ENCODE data around the gene UAP1L1. TPM values are rescaled to one million over a fixed set of nuclear protein-coding genes. Genes with fewer than 3 reads are reported as not detected.

Gene UAP1L1
- 5.1 and 5.5 TPM in 2 replicates for polyA plus RNA-seq (2013)

- no peak within 1 kb of the TSS for H3K14ac ChIP-seq (ENCODE audit: low read length)
- DNase-seq = peak; percentile 51 to 66
- H3K79me1 ChIP-seq (ENCODE audit: low read length) = peaks cover 3% of the 10 kb centered on the region
- H3K23ac ChIP-seq (ENCODE audit: low read length) = no peak within 1 kb of the TSS
- peaks cover 22% of the 10 kb centered on the region for H3K27me3 ChIP-seq (ENCODE audit: insufficient read depth, low read length)
- no peak within 1 kb of the TSS for H3K4ac ChIP-seq (ENCODE audit: low read depth, low read length)
- peak within 1 kb of the TSS; percentile 90 for H3K4me2 ChIP-seq (ENCODE audit: low read length)
- H2AK5ac ChIP-seq (ENCODE audit: low read length) = no peak within 1 kb of the TSS
- no CpG with 5 or more reads among the region's 87 CpGs for WGBS (ENCODE audit: extremely low coverage, insufficient coverage, insufficient read length)
- peaks cover 6% of the 10 kb centered on the region for H3K9me3 ChIP-seq (ENCODE audit: insufficient read depth, low read depth, low read length)
- H3K4me1 ChIP-seq (ENCODE audit: control insufficient read depth in 1 of 2, insufficient read depth in 2 of 2, low read length in 2 of 2) = peaks cover 10 to 14% of the 10 kb centered on the region in 2 experiments
- H4K8ac ChIP-seq (ENCODE audit: low read depth, low read length) = peak within 1 kb of the TSS; percentile 23
- no peaks in the 10 kb centered on the region for H3K79me2 ChIP-seq (ENCODE audit: control insufficient read depth, insufficient read depth, low read length, poor library complexity)
- H3K36me3 ChIP-seq (ENCODE audit: control insufficient read depth in 1 of 2, insufficient read depth in 2 of 2, low read length in 2 of 2) = peaks cover 0 to 2% of the 10 kb centered on the region in 2 experiments
- no peak within 1 kb of the TSS for H2BK5ac ChIP-seq (ENCODE audit: low read depth, low read length, poor library complexity)
- no peak within 1 kb of the TSS for H2BK12ac ChIP-seq (ENCODE audit: low read length)
- peak within 1 kb of the TSS; percentile 7 for H4K91ac ChIP-seq (ENCODE audit: low read depth, low read length)
- H4K12ac ChIP-seq (ENCODE audit: low read depth, low read length) = no peak within 1 kb of the TSS
- H3K4me3 ChIP-seq (ENCODE audit: low read depth, low read length) = peak within 1 kb of the TSS; percentile 71
- H3K9ac ChIP-seq (ENCODE audit: low read length) = no peak within 1 kb of the TSS
- no peak within 1 kb of the TSS for H3K27ac ChIP-seq (ENCODE audit: low read depth, low read length)
- no peak within 1 kb of the TSS for H2BK120ac ChIP-seq (ENCODE audit: insufficient read depth, low read length, poor library complexity)
- H3K18ac ChIP-seq (ENCODE audit: low read length) = no peak within 1 kb of the TSS
- H2AFZ ChIP-seq (ENCODE audit: insufficient read depth, low read length, poor library complexity) = peak within 1 kb of the TSS; percentile 30
These were observed at the start of gene UAP1L1 for GRCh38 chr9:137077010-137077747. Gene UAP1L1, plus strand, starts transcription at chr9:137077517. Its CDS starts 16 bp downstream, at chr9:137077533.

DNA sequence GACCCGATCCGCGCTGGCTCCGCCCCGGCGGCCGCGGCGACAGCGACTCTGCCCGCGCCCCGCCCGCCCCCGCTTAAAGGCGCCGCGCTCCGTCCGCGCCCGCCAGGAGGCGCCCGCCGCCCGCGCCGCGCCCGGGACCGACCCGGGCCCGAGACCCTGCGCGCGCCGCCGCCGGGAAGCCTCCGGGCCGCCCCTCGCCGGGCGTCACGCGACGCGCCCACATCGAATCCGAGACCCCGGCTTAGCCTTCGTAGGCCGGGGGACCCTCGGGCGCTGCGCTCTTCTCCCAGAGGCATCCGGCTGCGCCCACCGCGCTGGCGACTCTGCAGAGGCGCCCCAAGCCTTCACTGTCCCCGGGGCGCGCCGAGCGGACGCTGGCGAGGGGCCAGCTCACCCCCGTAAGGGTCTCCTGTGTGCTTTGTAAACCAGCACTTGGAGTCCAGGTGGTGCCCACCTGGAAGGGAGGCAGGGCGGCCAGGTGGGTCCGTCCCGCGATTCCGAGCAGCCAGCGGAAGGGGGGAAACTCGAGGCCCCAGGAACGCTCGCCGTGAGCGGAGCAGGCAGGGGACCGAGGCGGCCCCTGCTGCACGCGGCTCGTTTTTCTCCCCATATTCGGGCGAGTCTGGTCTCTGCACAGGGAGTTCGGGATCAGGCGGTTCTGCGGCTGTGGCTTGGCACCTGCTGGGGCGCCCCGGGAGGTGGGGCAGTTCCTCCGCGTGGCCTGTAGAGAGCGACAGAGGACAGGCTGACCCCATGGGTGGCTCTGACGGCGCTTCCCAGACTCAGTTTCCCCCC lies 48.9 kb upstream of the UAP1L1 start:
- WGBS (ENCODE audit: extremely low coverage, insufficient coverage, insufficient read length) = no CpG with 5 or more reads among the region's 98 CpGs
- Histone ChIP-seq H2AFZ (ENCODE audit: insufficient read depth, low read length, poor library complexity) (peak overlapping the region; percentile 40), H3K79me1 (ENCODE audit: low read length) (no peaks in the 10 kb centered on the region), H3K79me2 (ENCODE audit: control insufficient read depth, insufficient read depth, low read length, poor library complexity) (no peaks in the 10 kb centered on the region), H4K8ac (ENCODE audit: low read depth, low read length) (peak overlapping the region; percentile 31), H2BK120ac (ENCODE audit: insufficient read depth, low read length, poor library complexity) (peak overlapping the region; percentile 22), H3K4me2 (ENCODE audit: low read length) (peak overlapping the region; percentile 79), H4K91ac (ENCODE audit: low read depth, low read length) (no peak overlapping the region), H3K27me3 (ENCODE audit: insufficient read depth, low read length) (peaks cover 9% of the 10 kb centered on the region), H2AK5ac (ENCODE audit: low read length) (no peak overlapping the region), H3K27ac (ENCODE audit: low read depth, low read length) (no peak overlapping the region), H3K4me1 (ENCODE audit: control insufficient read depth in 1 of 2, insufficient read depth in 2 of 2, low read length in 2 of 2) (peaks cover 6 to 8% of the 10 kb centered on the region in 2 experiments), H3K4ac (ENCODE audit: low read depth, low read length) (no peak overlapping the region), H2BK12ac (ENCODE audit: low read length) (no peak overlapping the region), H2BK5ac (ENCODE audit: low read depth, low read length, poor library complexity) (no peak overlapping the region), H3K23ac (ENCODE audit: low read length) (no peak overlapping the region), H4K12ac (ENCODE audit: low read depth, low read length) (no peak overlapping the region), H3K18ac (ENCODE audit: low read length) (no peak overlapping the region), H3K36me3 (ENCODE audit: control insufficient read depth in 1 of 2, insufficient read depth in 2 of 2, low read length in 2 of 2) (no peaks in the 10 kb centered on the region), H3K14ac (ENCODE audit: low read length) (peak overlapping the region; percentile 41), H3K9ac (ENCODE audit: low read length) (peak overlapping the region; percentile 5), H3K4me3 (ENCODE audit: low read depth, low read length) (no peak overlapping the region), H3K9me3 (ENCODE audit: insufficient read depth, low read depth, low read length) (peaks cover 5% of the 10 kb centered on the region)
- DNase-seq = peak; percentile 19 to 70

DNA sequence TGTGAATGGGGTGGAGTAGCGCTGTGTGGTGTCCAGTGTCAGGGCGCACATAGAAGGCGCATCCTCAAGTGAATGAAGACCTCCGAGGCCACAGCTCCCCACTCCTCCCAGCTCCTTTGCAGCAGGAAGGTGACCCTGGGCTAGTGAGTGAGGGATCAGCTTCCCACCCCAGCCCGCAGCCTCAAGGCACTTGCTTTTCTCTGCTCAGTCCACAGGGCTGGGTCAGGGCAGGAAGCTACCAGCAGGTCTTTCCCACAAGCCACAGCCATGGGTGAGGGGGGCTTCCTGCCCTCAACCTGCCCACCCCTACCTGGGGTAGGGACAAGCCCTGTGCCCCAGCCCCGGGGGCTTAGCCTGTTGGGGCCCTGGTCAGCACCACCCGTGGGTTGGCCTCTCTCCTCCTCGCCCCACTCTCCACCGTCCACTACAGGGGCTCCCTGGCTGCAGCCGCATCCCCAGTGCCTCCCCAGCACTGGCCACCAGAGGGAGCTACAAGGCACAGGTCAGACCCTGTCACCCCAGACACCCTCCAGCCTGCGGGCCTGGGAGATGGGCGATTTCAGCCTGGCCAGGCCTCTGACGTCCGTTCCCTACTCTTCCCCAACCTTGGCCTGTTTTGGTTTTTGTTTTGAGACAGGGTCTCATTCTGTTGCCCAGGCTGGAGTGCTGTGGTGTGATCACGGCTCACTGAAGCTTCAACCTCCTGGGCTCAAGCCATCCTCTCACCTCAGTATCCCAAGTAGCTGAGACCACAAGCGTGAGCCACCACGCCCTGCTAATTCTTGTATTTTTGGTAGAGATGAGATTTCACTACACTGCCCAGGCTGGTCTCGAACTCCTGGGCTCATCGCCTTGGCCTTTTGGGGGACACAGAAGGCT lies 48.0 kb upstream of the UAP1L1 start:
- no peaks in the 10 kb centered on the region for H3K36me3 ChIP-seq (ENCODE audit: control insufficient read depth in 1 of 2, insufficient read depth in 2 of 2, low read length in 2 of 2)
- peaks cover 3% of the 10 kb centered on the region for H3K9me3 ChIP-seq (ENCODE audit: insufficient read depth, low read depth, low read length)
- H3K4me3 ChIP-seq (ENCODE audit: low read depth, low read length) = no peak overlapping the region
- peak overlapping the region; percentile 79 for H3K4me2 ChIP-seq (ENCODE audit: low read length)
- H3K79me2 ChIP-seq (ENCODE audit: control insufficient read depth, insufficient read depth, low read length, poor library complexity) = no peaks in the 10 kb centered on the region
- peaks cover 9% of the 10 kb centered on the region for H3K27me3 ChIP-seq (ENCODE audit: insufficient read depth, low read length)
- H3K4me1 ChIP-seq (ENCODE audit: control insufficient read depth in 1 of 2, insufficient read depth in 2 of 2, low read length in 2 of 2) = peaks cover 6 to 8% of the 10 kb centered on the region in 2 experiments
- no peak overlapping the region for H4K8ac ChIP-seq (ENCODE audit: low read depth, low read length)
- no peak overlapping the region for H2AK5ac ChIP-seq (ENCODE audit: low read length)
- H4K12ac ChIP-seq (ENCODE audit: low read depth, low read length) = no peak overlapping the region
- WGBS (ENCODE audit: extremely low coverage, insufficient coverage, insufficient read length) = no CpG with 5 or more reads among the region's 19 CpGs
- no peaks in the 10 kb centered on the region for H3K79me1 ChIP-seq (ENCODE audit: low read length)
- no peak overlapping the region for H2AFZ ChIP-seq (ENCODE audit: insufficient read depth, low read length, poor library complexity)
- H2BK12ac ChIP-seq (ENCODE audit: low read length) = no peak overlapping the region
- H3K23ac ChIP-seq (ENCODE audit: low read length) = no peak overlapping the region
- no peak overlapping the region for H3K18ac ChIP-seq (ENCODE audit: low read length)
- peak; percentile 50 to 77 for DNase-seq
- H4K91ac ChIP-seq (ENCODE audit: low read depth, low read length) = no peak overlapping the region
- no peak overlapping the region for H3K4ac ChIP-seq (ENCODE audit: low read depth, low read length)
- no peak overlapping the region for H3K14ac ChIP-seq (ENCODE audit: low read length)
- H3K9ac ChIP-seq (ENCODE audit: low read length) = no peak overlapping the region
- no peak overlapping the region for H2BK5ac ChIP-seq (ENCODE audit: low read depth, low read length, poor library complexity)
- no peak overlapping the region for H3K27ac ChIP-seq (ENCODE audit: low read depth, low read length)
- no peak overlapping the region for H2BK120ac ChIP-seq (ENCODE audit: insufficient read depth, low read length, poor library complexity)

- no peak overlapping the region for H2BK120ac ChIP-seq (ENCODE audit: insufficient read depth, low read length, poor library complexity)
- H3K79me2 ChIP-seq (ENCODE audit: control insufficient read depth, insufficient read depth, low read length, poor library complexity) = no peaks in the 10 kb centered on the region
- H3K4me3 ChIP-seq (ENCODE audit: low read depth, low read length) = no peak overlapping the region
- H3K36me3 ChIP-seq (ENCODE audit: control insufficient read depth in 1 of 2, insufficient read depth in 2 of 2, low read length in 2 of 2) = no peaks in the 10 kb centered on the region
- H2BK5ac ChIP-seq (ENCODE audit: low read depth, low read length, poor library complexity) = no peak overlapping the region
- H3K14ac ChIP-seq (ENCODE audit: low read length) = no peak overlapping the region
- H2AK5ac ChIP-seq (ENCODE audit: low read length) = no peak overlapping the region
- H3K4me1 ChIP-seq (ENCODE audit: control insufficient read depth in 1 of 2, insufficient read depth in 2 of 2, low read length in 2 of 2) = peaks cover 6 to 8% of the 10 kb centered on the region in 2 experiments
- H3K27ac ChIP-seq (ENCODE audit: low read depth, low read length) = no peak overlapping the region
- H3K79me1 ChIP-seq (ENCODE audit: low read length) = no peaks in the 10 kb centered on the region
- H3K9me3 ChIP-seq (ENCODE audit: insufficient read depth, low read depth, low read length) = peaks cover 3% of the 10 kb centered on the region
- H3K27me3 ChIP-seq (ENCODE audit: insufficient read depth, low read length) = peaks cover 9% of the 10 kb centered on the region
- no peak overlapping the region for H3K4me2 ChIP-seq (ENCODE audit: low read length)
- no peak overlapping the region for H3K18ac ChIP-seq (ENCODE audit: low read length)
- no peak overlapping the region for H3K9ac ChIP-seq (ENCODE audit: low read length)
- no peak overlapping the region for H4K8ac ChIP-seq (ENCODE audit: low read depth, low read length)
- H3K23ac ChIP-seq (ENCODE audit: low read length) = no peak overlapping the region
- no peak overlapping the region for H4K12ac ChIP-seq (ENCODE audit: low read depth, low read length)
- H4K91ac ChIP-seq (ENCODE audit: low read depth, low read length) = no peak overlapping the region
- no peak overlapping the region for H3K4ac ChIP-seq (ENCODE audit: low read depth, low read length)
- DNase-seq = no peak
- H2BK12ac ChIP-seq (ENCODE audit: low read length) = no peak overlapping the region
- no peak overlapping the region for H2AFZ ChIP-seq (ENCODE audit: insufficient read depth, low read length, poor library complexity)
- no CpG with 5 or more reads among the region's 15 CpGs for WGBS (ENCODE audit: extremely low coverage, insufficient coverage, insufficient read length)
These were observed 47.3 kb upstream of the UAP1L1 start for GRCh38 chr9:137030006-137030405.
